ENCODE data around the gene DLEC1.

DNA sequence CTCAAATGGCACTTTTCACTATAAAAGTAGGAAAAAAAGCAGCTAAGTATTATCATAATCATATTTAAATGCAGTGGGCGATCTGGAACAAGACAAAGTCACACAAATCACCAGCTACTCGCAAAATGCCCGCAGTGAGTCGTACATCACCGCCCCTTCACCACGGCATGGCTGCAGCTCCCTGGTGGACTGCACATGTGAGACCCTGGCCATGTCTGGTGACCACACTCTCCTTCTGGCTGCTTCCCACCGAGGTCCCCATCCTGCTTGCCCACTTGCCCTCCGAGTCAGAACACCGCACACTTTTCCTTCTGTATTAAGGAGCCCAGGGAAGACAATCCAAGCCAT is 59.3 kb downstream of the DLEC1 start:
- TF ChIP-seq, protein P1, sequence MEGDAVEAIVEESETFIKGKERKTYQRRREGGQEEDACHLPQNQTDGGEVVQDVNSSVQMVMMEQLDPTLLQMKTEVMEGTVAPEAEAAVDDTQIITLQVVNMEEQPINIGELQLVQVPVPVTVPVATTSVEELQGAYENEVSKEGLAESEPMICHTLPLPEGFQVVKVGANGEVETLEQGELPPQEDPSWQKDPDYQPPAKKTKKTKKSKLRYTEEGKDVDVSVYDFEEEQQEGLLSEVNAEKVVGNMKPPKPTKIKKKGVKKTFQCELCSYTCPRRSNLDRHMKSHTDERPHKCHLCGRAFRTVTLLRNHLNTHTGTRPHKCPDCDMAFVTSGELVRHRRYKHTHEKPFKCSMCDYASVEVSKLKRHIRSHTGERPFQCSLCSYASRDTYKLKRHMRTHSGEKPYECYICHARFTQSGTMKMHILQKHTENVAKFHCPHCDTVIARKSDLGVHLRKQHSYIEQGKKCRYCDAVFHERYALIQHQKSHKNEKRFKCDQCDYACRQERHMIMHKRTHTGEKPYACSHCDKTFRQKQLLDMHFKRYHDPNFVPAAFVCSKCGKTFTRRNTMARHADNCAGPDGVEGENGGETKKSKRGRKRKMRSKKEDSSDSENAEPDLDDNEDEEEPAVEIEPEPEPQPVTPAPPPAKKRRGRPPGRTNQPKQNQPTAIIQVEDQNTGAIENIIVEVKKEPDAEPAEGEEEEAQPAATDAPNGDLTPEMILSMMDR (IDR thresholded peaks at IDR 0.05; ENCODE audit: borderline replicate concordance, extremely low read depth, low read length, poor library complexity, severe bottlenecking) = no peak
- TF ChIP-seq EZH2 (IDR thresholded peaks at IDR 0.05; ENCODE audit: borderline replicate concordance, low read depth, low read length, severe bottlenecking) = no peak
